HepG2 (cell line): ENCODE measurements around the gene IFT88. TPM values are rescaled to one million over a fixed set of nuclear protein-coding genes. Genes with fewer than 3 reads are reported as not detected.

Experiments used
- ATF1 ChIP-seq: IDR thresholded peaks from 2 replicates; pipeline ENCODE4 v1.6.1; 2016; ENCODE audit warnings: mild to moderate bottlenecking, control low read depth
- ATF7 ChIP-seq, 2 experiments: fragments of 450-650 bp in 1 of 2; sonication (generic) in 1 of 2; formaldehyde crosslinking in 1 of 2; IDR thresholded peaks; 2 replicates each; pipeline versions ENCODE4 v1.4.0 to v1.6.1; 2016 to 2020; ENCODE audit warnings: antibody characterized with exemption in 1 of 2, mild to moderate bottlenecking in 1 of 2, missing genetic modification reagents in 1 of 2
- DNMT1 ChIP-seq: sonication (generic); formaldehyde crosslinking; IDR thresholded peaks from 2 replicates; pipeline ENCODE4 v1.5.1; 2020; ENCODE audit warnings: mild to moderate bottlenecking, missing genetic modification reagents
- ERF ChIP-seq: IDR thresholded peaks from 2 replicates; pipeline ENCODE4 v1.6.1; 2018; ENCODE audit warnings: missing biosample characterization, missing genetic modification reagents
- HDAC1 ChIP-seq: sonication (generic); formaldehyde crosslinking; IDR thresholded peaks from 2 replicates; pipeline ENCODE4 v1.5.1; 2020; ENCODE audit warnings: mild to moderate bottlenecking, missing genetic modification reagents
- HNF1B ChIP-seq: sonication (generic); formaldehyde crosslinking; IDR thresholded peaks from 2 replicates; pipeline ENCODE4 v1.5.1; 2020; ENCODE audit warnings: mild to moderate bottlenecking, moderate library complexity, missing genetic modification reagents
- HNF4A ChIP-seq: sonication (generic); formaldehyde crosslinking; IDR thresholded peaks from 2 replicates; pipeline ENCODE4 v1.4.0; 2020; ENCODE audit warnings: missing genetic modification reagents
- KDM6A ChIP-seq: IDR thresholded peaks from 2 replicates; pipeline ENCODE4 v1.6.1; 2016; ENCODE audit warnings: low read depth
- MED13 ChIP-seq: sonication (generic); formaldehyde crosslinking; IDR thresholded peaks from 2 replicates; pipeline ENCODE4 v1.5.0; 2020; ENCODE audit warnings: missing genetic modification reagents
- MEIS2 ChIP-seq: sonication (generic); formaldehyde crosslinking; IDR thresholded peaks from 2 replicates; pipeline ENCODE4 v1.9.0; 2021; ENCODE audit warnings: mild to moderate bottlenecking, missing genetic modification reagents
- POLR2A ChIP-seq, 2 experiments: IDR thresholded peaks; 2 replicates each; pipeline ENCODE4 v1.6.1; 2011; ENCODE audit warnings: low read depth in 2 of 2, low read length in 2 of 2, mild to moderate bottlenecking in 1 of 2, moderate library complexity in 1 of 2; ENCODE audit not compliant: insufficient read depth in 1 of 2
- POLR2AphosphoS5 ChIP-seq: IDR thresholded peaks from 2 replicates; pipeline ENCODE4 v1.6.1; 2012; ENCODE audit warnings: low read depth, low read length
- POLR2G ChIP-seq: fragments of 200-400 bp; formaldehyde crosslinking; IDR thresholded peaks from 2 replicates; pipeline ENCODE4 v1.6.1; 2018; ENCODE audit warnings: mild to moderate bottlenecking, low read depth, low read length, moderate library complexity
- PRDM15 ChIP-seq: sonication (generic); formaldehyde crosslinking; IDR thresholded peaks from 2 replicates; pipeline ENCODE4 v1.4.0; 2020; ENCODE audit warnings: missing genetic modification reagents
- RARA ChIP-seq: IDR thresholded peaks from 2 replicates; pipeline ENCODE4 v1.6.1; 2016; ENCODE audit warnings: missing genetic modification reagents, missing compliant biosample characterization
- RERE ChIP-seq: IDR thresholded peaks from 2 replicates; pipeline ENCODE4 v1.6.1; 2016; ENCODE audit warnings: low read depth, missing genetic modification reagents, missing compliant biosample characterization
- ZMYM4 ChIP-seq: sonication (generic); formaldehyde crosslinking; IDR thresholded peaks from 2 replicates; pipeline ENCODE4 v1.8.1; 2023; ENCODE audit warnings: mild to moderate bottlenecking, missing genetic modification reagents
- ZNF292 ChIP-seq: sonication (generic); formaldehyde crosslinking; IDR thresholded peaks from 2 replicates; pipeline ENCODE4 v1.8.1; 2022; ENCODE audit warnings: mild to moderate bottlenecking, low read depth, missing genetic modification reagents, borderline replicate concordance
- ZNF337 ChIP-seq: sonication (generic); formaldehyde crosslinking; IDR thresholded peaks from 2 replicates; pipeline ENCODE4 v1.5.1; 2020; ENCODE audit warnings: missing genetic modification reagents, low read depth, mild to moderate bottlenecking, borderline replicate concordance
- ZSCAN30 ChIP-seq: sonication (generic); formaldehyde crosslinking; IDR thresholded peaks from 2 replicates; pipeline ENCODE4 v1.5.0; 2020; ENCODE audit warnings: mild to moderate bottlenecking, missing genetic modification reagents
- polyA plus RNA-seq, 8 experiments: library from polyadenylated mRNA; depleted of rRNA in 3 of 8; stranded (reverse) in 7 of 8; unstranded in 1 of 8; fragments of >200 nt; fragmentation: Illumina TruSeq in 4 of 8; extraction: Trizol in 4 of 8; gene quantifications; 2 replicates each; pipeline versions ENCODE4 v1.2.1 to v1.2.3, GENCODE V29; 2011 to 2016; ENCODE audit warnings: low read depth in 4 of 8, missing spikeins in 1 of 8, mixed read lengths in 1 of 8; ENCODE audit not compliant: insufficient read depth in 1 of 8
- total RNA-seq, 5 experiments: library from RNA; depleted of rRNA; stranded (reverse); fragments of >200 nt; fragmentation: Illumina TruSeq; extraction: Trizol; gene quantifications; 2 replicates each; pipeline ENCODE4 v1.2.3, GENCODE V29; 2016; ENCODE audit warnings: low read depth in 1 of 5

Gene IFT88
- total and polyA plus RNA-seq, 2 of the 13 experiments (the other 11 are each of a cell fraction or from before 2014, with no cell fraction given) = 8.4 to 19.9 TPM

GRCh38 chr13:20553311-20553710 lies 13.6 kb upstream of the IFT88 start (continued):
- TF ChIP-seq MEIS2 (CRISPR knock-in tag) (no peak), POLR2A (IDR thresholded peaks at IDR 0.05; ENCODE audit: insufficient read depth in 1 of 2, low read depth in 2 of 2, low read length in 2 of 2) (peak; percentile 25 to 41; a peak in 1 of 4 replicates), ATF1 (CRISPR knock-in tag) (no peak), HDAC1 (CRISPR knock-in tag) (0 out of 2 replicates have a peak, but pooled peaks have one; percentile 43), ATF7 (IDR thresholded peaks at IDR 0.05) (no peak), ATF7 (CRISPR knock-in tag; IDR thresholded peaks at IDR 0.05) (no peak), ZSCAN30 (CRISPR knock-in tag) (no peak), HNF1B (0 out of 2 replicates have a peak, but pooled peaks have one; percentile 32), MED13 (CRISPR knock-in tag) (0 out of 2 replicates have a peak, but pooled peaks have one; percentile 63), RERE (CRISPR knock-in tag) (no peak), HNF4A (peak; percentile 60), POLR2AphosphoS5 (no peak), ZNF337 (0 out of 2 replicates have a peak, but pooled peaks have one; percentile 56), ZNF292 (CRISPR knock-in tag) (peak; percentile 95; the same call in 1 of the 2 replicates), ERF (CRISPR knock-in tag) (peak; percentile 56; the same call in 1 of the 2 replicates), PRDM15 (CRISPR knock-in tag) (peak; percentile 66), POLR2G (peak; percentile 76), RARA (CRISPR knock-in tag) (peak; percentile 79), KDM6A (CRISPR knock-in tag) (peak; percentile 70; the same call in 1 of the 2 replicates), DNMT1 (CRISPR knock-in tag) (no peak), ZMYM4 (peak; percentile 62)
